CD4-positive, alpha-beta T cell treated with Interleukin-21 for 1 hour (primary cell): ENCODE results near the gene CACNA1D.

Experiments
- DNase-seq: peaks from one replicate; pipeline ENCODE4 v3.0.0-alpha.2; 2020

The CACNA1D gene

GRCh38 chr3:53495520-53496391 is 1.3 kb downstream of the CACNA1D start:
- no peak for DNase-seq

DNA sequence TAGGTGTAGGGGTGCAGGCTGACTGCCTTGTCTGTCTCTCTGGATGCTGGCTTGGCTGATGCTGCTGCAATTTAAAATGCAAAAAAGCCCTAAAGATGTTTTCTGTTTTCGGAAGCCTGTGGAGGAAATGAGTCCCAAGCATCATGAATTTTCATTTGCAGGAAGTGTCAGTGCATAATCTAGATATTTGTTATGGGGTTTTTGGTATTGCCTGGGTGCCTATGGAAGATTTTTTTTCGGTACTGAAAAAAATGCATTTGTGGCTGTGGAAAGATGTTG is 1.9 kb downstream of the CACNA1D start:
- DNase-seq = no peak

DNA sequence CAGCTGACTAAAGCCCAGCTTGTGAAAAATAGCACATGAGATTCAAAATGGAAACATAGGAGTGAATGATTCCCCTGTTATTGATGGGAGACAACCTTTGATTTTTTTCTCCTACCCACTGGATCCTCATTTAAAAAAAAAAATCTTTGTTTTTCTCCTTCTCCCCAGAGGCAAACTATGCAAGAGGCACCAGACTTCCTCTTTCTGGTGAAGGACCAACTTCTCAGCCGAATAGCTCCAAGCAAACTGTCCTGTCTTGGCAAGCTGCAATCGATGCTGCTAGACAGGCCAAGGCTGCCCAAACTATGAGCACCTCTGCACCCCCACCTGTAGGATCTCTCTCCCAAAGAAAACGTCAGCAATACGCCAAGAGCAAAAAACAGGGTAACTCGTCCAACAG is 2.6 kb downstream of the CACNA1D start:
- no peak for DNase-seq

GRCh38 chr3:53498806-53499641 is 4.6 kb downstream of the CACNA1D start:
- no peak for DNase-seq

- DNase-seq = no peak
Observed at GRCh38 chr3:53500165-53500777, 5.9 kb downstream of the CACNA1D start.

- no peak for DNase-seq
Observed at GRCh38 chr3:53501178-53501577, 6.8 kb downstream of the CACNA1D start.

DNA sequence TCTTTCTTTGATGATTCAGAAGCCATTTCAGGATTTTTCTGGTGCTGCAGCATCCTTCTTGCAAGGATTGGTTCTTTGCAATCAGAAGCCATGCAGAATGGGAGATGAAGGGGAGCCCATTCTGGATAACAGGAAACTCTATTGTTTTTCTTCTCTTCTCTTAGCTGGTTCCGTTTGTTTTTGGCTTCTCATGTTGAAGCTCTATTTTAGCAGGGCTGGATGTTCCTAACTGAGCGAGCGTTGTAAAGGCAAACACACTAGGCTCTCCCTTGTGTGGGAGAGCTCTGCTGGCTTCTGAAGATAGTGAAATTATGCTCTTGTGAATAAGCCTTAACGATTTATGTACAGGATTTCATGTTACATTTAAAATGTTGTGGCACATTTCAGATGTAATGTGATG is 8.3 kb downstream of the CACNA1D start:
- DNase-seq = no peak

DNA sequence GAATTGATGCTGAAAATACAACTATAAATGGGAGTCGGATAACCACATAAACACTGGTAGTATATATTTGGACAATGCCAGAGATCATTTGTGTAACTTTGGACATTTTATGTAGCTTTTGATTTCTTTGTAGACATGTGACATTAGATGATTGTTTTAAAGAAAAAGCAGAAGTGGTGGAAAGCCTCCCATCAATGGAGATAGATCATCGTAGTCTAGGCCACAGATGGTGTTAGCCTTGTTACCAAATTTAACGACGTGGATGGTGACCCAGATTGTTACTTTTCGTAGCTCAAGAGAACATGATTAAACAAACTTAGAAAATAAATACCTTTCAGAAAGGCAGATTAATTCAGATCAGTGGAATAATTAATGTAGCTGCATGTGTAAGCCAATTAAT is 8.8 kb downstream of the CACNA1D start:
- DNase-seq = no peak

GRCh38 chr3:53506110-53506762 is 11.8 kb downstream of the CACNA1D start:
- DNase-seq = no peak

- DNase-seq = no peak
Observed at GRCh38 chr3:53506763-53507145, 12.3 kb downstream of the CACNA1D start.

DNA sequence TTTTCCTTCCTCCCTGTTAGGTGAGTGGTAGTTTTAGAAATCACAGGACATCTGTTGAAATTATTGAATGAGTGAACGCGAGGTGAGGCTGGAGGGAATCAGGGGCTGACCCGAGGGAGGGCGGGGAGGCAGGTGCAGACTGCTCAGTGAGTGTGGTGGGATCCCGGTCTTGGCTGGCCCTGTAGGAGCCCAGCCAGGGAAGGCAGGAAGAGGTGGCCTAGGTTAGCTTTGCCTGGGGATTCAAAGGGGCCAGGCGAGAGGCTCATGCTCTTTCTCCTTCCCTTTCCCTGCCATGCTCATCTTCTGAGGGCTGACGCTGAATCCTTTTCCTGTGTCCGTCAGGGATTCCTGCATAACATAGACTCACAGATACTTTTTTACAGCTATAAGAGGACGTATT is 15.1 kb downstream of the CACNA1D start:
- DNase-seq = no peak

DNA sequence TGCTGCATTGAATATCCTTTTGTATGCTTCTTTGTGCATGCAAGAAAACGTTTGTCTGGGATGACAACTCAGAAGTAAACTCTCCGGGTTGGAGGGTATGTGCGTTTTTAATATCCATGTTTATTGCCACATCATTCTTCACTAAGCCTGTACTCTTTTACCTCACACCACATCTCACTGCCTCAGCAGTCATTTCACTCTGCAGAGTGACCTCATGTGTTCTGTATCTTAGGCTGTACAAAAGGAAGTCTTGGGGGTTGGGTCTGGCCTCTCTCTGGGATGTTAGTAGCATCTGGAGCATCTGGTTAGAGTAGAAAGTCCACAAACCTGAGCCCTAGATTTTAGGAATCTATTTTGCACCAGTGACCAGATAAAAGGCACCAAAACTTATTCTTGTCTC is 16.1 kb downstream of the CACNA1D start:
- DNase-seq = no peak

GRCh38 chr3:53511246-53511645 is 16.8 kb downstream of the CACNA1D start:
- DNase-seq = no peak

GRCh38 chr3:53513556-53514190 is 19.3 kb downstream of the CACNA1D start:
- no peak for DNase-seq

DNA sequence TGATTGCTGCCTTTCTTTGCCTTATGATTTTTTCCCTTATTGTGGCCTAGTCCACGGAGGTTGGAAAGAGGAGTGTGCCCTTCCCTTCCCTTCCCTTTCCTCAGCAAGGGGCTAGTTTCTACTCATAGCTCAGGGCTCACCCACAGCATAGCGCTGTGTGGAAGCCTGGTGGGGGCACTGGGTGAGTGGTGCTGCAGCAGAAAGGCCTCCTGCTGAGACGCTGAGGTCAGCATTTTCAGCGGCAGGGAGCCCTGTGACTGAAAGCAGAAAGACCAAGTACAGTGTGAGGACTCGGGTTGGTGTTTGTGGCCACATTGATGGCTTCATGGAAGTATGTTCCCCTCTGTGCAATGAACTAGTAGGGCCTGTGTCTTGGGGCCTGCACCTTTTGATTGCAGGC is 21.9 kb downstream of the CACNA1D start:
- no peak for DNase-seq

GRCh38 chr3:53518495-53518981 is 24.1 kb downstream of the CACNA1D start:
- no peak for DNase-seq

- DNase-seq = no peak
Observed at GRCh38 chr3:53519065-53519709, 24.8 kb downstream of the CACNA1D start.

DNA sequence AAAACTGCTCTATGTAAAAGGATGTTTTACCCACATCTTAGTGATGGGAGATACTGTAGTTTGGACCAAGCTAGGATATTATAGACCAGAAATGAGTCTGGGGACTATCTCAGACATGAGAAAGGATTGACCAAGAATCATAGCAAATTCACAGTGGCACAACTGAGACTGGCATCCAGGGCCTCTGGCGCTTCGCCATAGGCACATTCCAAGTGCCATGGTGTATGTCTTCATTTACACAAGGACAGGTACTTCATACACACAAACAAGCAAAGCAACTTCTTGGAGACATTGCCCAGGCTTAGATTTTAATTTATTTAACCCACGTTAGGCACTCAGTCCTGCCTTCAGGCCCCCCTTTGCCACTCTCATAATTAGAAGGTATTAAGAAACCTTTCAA is 28.9 kb downstream of the CACNA1D start:
- DNase-seq = no peak

GRCh38 chr3:53524566-53524965 is 30.2 kb downstream of the CACNA1D start:
- DNase-seq = no peak

GRCh38 chr3:53525765-53526703 is 31.6 kb downstream of the CACNA1D start:
- DNase-seq = no peak

DNA sequence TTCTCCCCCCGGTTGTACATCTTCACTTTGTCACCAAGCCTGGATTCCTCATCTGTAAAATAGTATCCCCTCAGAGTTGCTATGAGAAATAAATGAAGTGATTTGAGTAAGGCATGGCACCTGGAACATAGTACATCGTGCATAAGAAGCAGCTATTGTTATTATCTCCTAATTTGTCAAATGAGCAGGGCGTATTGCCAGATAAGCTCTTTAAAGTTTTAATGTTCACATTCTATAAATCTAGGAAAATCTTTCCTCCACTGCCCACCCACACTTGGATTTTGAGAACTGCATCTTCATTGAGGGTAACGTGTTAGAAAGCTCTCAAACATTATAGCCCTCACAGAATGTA is 32.3 kb downstream of the CACNA1D start:
- DNase-seq = no peak
